Activated CD4-positive, alpha-beta memory T cell treated with anti-CD3 and anti-CD28 coated beads for 36 hours (primary cell): ENCODE data around the gene BCHE. TPM values are rescaled to one million over a fixed set of nuclear protein-coding genes. Genes with fewer than 3 reads are reported as not detected.

ENCODE experiments used
- CTCF ChIA-PET: fragments of 350-600 bp; sonication (Branson Sonifier 250); formaldehyde crosslinking; loops from one replicate; lab custom pipeline; 2021; ENCODE audit warnings: antibody characterized with exemption, inconsistent platforms; lab: Charles Lee
- POLR2A ChIA-PET: fragments of 350-600 bp; sonication (Branson Sonifier 250); formaldehyde crosslinking; loops from one replicate; lab custom pipeline; 2021; ENCODE audit warnings: antibody characterized with exemption; lab: Charles Lee
- DNase-seq: peaks from one replicate; pipeline ENCODE4 v3.0.0-alpha.2; 2020
- H3K27ac Mint-ChIP-seq: one replicate; pipeline ENCODE4 v1.8.0; 2021; ENCODE audit warnings: mixed read lengths
- H3K27me3 Mint-ChIP-seq: one replicate; pipeline ENCODE4 v1.8.0; 2021; ENCODE audit warnings: mixed read lengths
- H3K36me3 Mint-ChIP-seq: one replicate; pipeline ENCODE4 v1.8.0; 2021; ENCODE audit warnings: mixed read lengths
- H3K4me1 Mint-ChIP-seq: one replicate; pipeline ENCODE4 v1.8.0; 2021; ENCODE audit warnings: low read depth, mixed read lengths
- H3K4me3 Mint-ChIP-seq: one replicate; pipeline ENCODE4 v1.8.0; 2021; ENCODE audit warnings: mild to moderate bottlenecking, mixed read lengths
- H3K9me3 Mint-ChIP-seq: one replicate; pipeline ENCODE4 v1.8.0; 2021; ENCODE audit warnings: mixed read lengths
- intact Hi-C: fragments of 100-400 bp; cut with micrococcal nuclease; formaldehyde crosslinking; loops from one replicate; pipeline ENCODE4 v1.15.1; 2023
- total RNA-seq, 2 experiments: library from RNA; stranded (reverse); gene quantifications; one replicate each; pipeline ENCODE4 v1.2.3, GENCODE V29; 2021

BCHE gene
- total RNA-seq, 2 experiments from 2014 or later: not detected

DNA sequence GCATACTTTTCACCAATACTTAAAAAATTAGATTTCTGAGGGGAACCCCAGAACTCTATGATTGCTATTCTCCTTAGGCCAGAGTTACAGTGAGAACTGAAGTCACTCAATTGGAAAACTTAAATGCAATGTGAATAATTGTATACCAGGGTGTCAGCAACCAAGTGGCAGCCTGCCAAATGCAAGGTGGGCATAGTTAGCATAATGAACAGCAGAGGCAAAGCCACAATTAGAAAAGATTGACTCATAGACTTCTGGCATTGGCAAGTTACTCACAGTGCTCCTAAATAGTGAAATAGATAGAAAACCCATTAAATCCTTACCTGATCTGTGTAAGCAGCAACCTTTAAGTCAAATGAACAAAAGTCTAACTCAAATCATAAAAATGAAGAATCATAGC, 94.9 kb downstream of the BCHE start:
- ChIA-PET CTCF (no interaction called here), POLR2A (no interaction called here)
- peaks cover 13% of the 10 kb centered on the region for H3K9me3 Mint-ChIP-seq
- DNase-seq: no peak
- H3K4me1 Mint-ChIP-seq: no peaks in the 10 kb centered on the region
- no peak overlapping the region for H3K27ac Mint-ChIP-seq
- H3K36me3 Mint-ChIP-seq: no peaks in the 10 kb centered on the region
- H3K4me3 Mint-ChIP-seq: no peak overlapping the region
- no peaks in the 10 kb centered on the region for H3K27me3 Mint-ChIP-seq
- intact Hi-C loops: no loop called here

GRCh38 chr3:165729756-165730155, 107.5 kb downstream of the BCHE start:
- intact Hi-C loops: no loop called here
- CTCF ChIA-PET: no interaction called here
- no peaks in the 10 kb centered on the region for H3K4me1 Mint-ChIP-seq
- no peak overlapping the region for H3K4me3 Mint-ChIP-seq
- H3K27me3 Mint-ChIP-seq: no peaks in the 10 kb centered on the region
- peaks cover 2% of the 10 kb centered on the region for H3K9me3 Mint-ChIP-seq
- H3K36me3 Mint-ChIP-seq: no peaks in the 10 kb centered on the region
- no peak overlapping the region for H3K27ac Mint-ChIP-seq
- POLR2A ChIA-PET: no interaction called here
- DNase-seq: no peak

DNA sequence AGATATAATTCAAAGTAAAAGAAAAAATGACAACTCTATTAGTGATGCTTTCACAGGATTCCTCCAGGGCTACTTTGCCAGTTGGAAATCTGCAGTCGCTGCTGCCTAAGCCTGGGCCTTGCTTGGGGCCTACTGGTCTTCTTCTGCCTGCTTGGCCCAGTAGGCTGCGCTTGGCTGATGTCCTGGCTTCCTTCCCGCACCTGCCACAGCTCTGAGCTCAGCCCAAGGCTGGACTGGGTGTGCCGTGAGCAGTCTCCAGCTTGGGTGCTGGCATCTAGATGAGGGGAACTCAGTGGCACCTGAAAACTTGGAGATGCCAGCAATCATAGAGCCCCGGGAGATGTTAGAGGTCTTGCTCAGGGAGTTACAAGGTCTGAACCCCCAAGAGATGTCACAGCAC, 108.3 kb downstream of the BCHE start:
- intact Hi-C loops: no loop called here
- CTCF ChIA-PET: interaction anchor here (0.6 kb wide), 1 partner anchor 49 kb away, joined by 3 read pairs; no protein-coding TSS in a partner anchor
- H3K4me3 Mint-ChIP-seq: no peak overlapping the region
- H3K27ac Mint-ChIP-seq: no peak overlapping the region
- no peaks in the 10 kb centered on the region for H3K36me3 Mint-ChIP-seq
- no peak for DNase-seq
- peaks cover 3% of the 10 kb centered on the region for H3K9me3 Mint-ChIP-seq
- no peaks in the 10 kb centered on the region for H3K4me1 Mint-ChIP-seq
- no peaks in the 10 kb centered on the region for H3K27me3 Mint-ChIP-seq
- POLR2A ChIA-PET: no interaction called here

GRCh38 chr3:165725296-165725695, 111.9 kb downstream of the BCHE start:
- CTCF ChIA-PET: no interaction called here
- Mint-ChIP-seq H3K27ac (no peak overlapping the region), H3K27me3 (no peaks in the 10 kb centered on the region), H3K4me3 (no peak overlapping the region), H3K4me1 (no peaks in the 10 kb centered on the region), H3K9me3 (peaks cover 5% of the 10 kb centered on the region), H3K36me3 (no peaks in the 10 kb centered on the region)
- no peak for DNase-seq
- intact Hi-C loops: no loop called here
- POLR2A ChIA-PET: no interaction called here
